Activated T-helper 1 cell treated with anti-CD3 and anti-CD28 coated beads, Interleukin-12 subunit alpha, Interleukin-12 subunit beta, Interleukin-2, Interleukin-4 antibody, amounts not matched to agents 30 ng/mL and 10 ng/mL and 1 ng/mL, durations not matched to agents 14 hours and 24 hours and 36 hours (primary cell): ENCODE results near the gene NBPF3. TPM values are rescaled to one million over a fixed set of nuclear protein-coding genes. Genes with fewer than 3 reads are reported as not detected.

Experiments
- DNase-seq: peaks from one replicate; pipeline ENCODE4 v3.0.0; 2021; ENCODE audit warnings: low spot score
- H3K27ac Mint-ChIP-seq: one replicate; pipeline ENCODE4 v1.8.0; 2021; ENCODE audit warnings: mild to moderate bottlenecking, mixed read lengths
- H3K27me3 Mint-ChIP-seq: one replicate; pipeline ENCODE4 v1.8.0; 2022; ENCODE audit warnings: mild to moderate bottlenecking, moderate library complexity, mixed read lengths; ENCODE audit not compliant: insufficient read depth
- H3K36me3 Mint-ChIP-seq: one replicate; pipeline ENCODE4 v1.8.0; 2021; ENCODE audit warnings: low read depth, mixed read lengths
- H3K4me1 Mint-ChIP-seq: one replicate; pipeline ENCODE4 v1.8.0; 2021; ENCODE audit warnings: low read depth, mixed read lengths
- H3K4me3 Mint-ChIP-seq: one replicate; pipeline ENCODE4 v1.8.0; 2021; ENCODE audit warnings: mild to moderate bottlenecking, moderate library complexity, mixed read lengths
- H3K9me3 Mint-ChIP-seq: one replicate; pipeline ENCODE4 v1.8.0; 2021; ENCODE audit warnings: mixed read lengths
- intact Hi-C: fragments of 100-400 bp; cut with micrococcal nuclease; formaldehyde crosslinking; loops from one replicate; pipeline ENCODE4 v1.15.1; 2024
- total RNA-seq: library from RNA; stranded (reverse); gene quantifications from 2 replicates; pipeline ENCODE4 v1.2.3, GENCODE V29; 2022

NBPF3 gene
- total RNA-seq, 1 donor from 2014 or later: 3.4 TPM

DNA sequence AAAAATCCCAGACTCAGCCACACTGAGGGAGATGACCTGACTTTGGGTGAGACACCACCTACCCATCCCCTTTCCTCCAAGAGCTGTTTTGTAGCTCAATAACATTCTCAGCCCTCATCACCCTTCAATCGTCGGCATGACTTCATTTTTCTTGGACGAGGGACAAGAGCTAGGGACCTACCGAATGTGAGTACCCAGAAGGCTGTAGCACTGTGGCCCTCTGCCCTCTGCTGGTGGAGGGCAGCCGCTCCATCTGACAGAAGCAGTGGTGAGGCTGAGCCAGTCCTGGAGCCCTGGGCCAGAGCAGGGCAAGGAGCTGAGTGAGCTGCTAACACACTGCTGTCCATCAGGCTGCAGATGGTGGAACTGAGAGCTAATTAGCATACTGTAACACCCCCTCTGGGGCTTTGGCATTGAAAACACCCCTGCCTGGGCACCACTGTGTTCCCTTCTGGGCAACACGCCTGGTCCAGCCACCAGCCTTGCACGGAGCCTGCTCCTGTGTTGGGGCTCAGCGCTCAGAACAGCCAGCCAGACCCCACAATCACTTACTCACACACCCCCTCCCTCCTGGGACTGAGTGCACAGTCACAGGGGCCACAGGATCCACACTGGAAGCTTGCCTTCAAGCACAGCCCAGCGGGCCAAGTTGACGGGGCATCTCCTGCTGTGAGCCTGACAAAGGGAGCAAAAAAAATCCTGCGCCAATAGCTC is 51.0 kb downstream of the NBPF3 start:
- Mint-ChIP-seq H3K4me3 (no peak overlapping the region), H3K27me3 (peaks cover 4% of the 10 kb centered on the region), H3K4me1 (no peaks in the 10 kb centered on the region), H3K27ac (no peak overlapping the region), H3K9me3 (no peaks in the 10 kb centered on the region), H3K36me3 (no peaks in the 10 kb centered on the region)
- DNase-seq: no peak
- intact Hi-C loops: loop anchor here (2.0 kb wide), 1 partner anchor 120 kb away; no protein-coding TSS in a partner anchor

DNA sequence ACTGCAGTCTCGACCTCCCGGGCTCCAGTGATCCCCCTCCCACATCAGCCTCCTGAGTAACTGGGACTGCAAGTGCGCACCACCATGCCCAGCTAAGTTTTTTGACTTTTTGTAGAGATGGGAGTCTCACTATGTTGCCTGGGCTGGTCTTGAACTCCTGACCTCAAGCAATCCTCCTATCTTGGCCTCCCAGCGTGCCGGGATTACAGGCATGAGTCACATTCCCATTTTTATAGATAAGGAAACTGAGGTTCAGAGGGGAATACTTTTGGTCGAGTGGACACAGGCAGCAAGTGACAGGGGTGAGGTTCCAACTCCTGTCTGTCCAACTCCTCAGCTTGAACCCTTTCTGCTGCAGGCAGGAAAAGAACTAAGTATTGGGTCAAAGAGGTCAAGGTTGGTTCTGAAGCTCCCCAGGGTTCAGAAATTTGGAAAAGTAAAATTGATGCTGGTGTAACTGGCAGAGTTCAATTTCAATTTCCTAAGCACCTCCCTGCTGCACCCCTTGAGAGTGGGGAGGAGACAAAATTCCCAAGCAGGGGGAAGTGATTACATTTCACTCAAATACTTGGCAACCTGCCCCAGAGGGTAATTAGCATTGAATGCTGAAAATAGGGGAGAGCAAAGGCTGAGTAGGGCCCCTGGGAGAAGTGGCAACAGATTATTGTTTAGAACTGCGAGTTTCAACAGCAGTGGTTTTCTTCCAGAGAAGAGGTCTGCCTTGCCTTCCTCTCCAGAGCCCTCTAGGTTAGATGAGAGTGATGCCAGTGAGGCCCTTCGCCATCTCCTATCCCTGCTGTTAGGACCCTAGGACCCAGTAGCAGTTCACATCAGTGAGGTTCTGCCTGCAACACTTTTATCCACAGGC is 51.8 kb downstream of the NBPF3 start:
- no peak for DNase-seq
- Mint-ChIP-seq H3K36me3 (no peaks in the 10 kb centered on the region), H3K27me3 (peaks cover 4% of the 10 kb centered on the region), H3K27ac (no peak overlapping the region), H3K4me1 (no peaks in the 10 kb centered on the region), H3K9me3 (no peaks in the 10 kb centered on the region), H3K4me3 (no peak overlapping the region)
- intact Hi-C loops: loop anchor here (2.0 kb wide), 1 partner anchor 121 kb away; no protein-coding TSS in a partner anchor

DNA sequence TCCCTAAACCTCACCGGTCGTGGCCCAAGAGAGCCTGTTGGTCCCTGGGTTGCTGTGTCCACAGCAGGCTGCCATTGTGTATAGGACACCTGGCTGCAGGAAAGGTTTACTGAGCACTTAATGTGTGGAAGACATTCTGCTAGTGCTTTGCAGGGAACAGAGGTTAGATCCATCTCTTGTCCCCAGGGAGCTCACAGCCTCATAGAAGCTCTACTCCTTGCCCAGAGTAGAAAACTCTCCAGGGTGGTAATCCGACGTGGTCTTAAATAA is 52.4 kb downstream of the NBPF3 start:
- Mint-ChIP-seq H3K36me3 (no peaks in the 10 kb centered on the region), H3K4me1 (no peaks in the 10 kb centered on the region), H3K4me3 (no peak overlapping the region), H3K9me3 (no peaks in the 10 kb centered on the region), H3K27ac (no peak overlapping the region), H3K27me3 (peaks cover 4% of the 10 kb centered on the region)
- intact Hi-C loops: no loop called here
- DNase-seq: no peak

DNA sequence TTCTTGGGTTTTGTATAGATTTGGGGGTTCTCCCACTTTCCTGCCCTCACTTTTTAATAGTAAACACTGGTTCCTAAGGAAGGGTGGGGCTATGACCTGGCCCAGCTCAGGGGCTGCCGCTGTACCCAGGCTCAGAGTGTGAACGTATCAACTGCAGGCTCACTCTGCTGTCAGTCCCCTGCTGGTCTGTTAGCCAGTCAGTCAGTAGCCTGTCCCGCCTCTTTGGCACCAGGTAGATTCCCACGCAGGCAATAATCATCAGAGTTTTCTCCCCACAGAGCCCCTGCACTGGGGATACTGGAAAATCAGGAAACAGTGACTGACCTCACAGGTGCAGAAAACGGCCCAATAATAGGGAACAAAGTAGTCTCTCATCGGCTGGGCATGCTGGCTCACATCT is 54.3 kb downstream of the NBPF3 start:
- Mint-ChIP-seq H3K27me3 (peaks cover 8% of the 10 kb centered on the region), H3K4me3 (no peak overlapping the region), H3K27ac (no peak overlapping the region), H3K4me1 (no peaks in the 10 kb centered on the region), H3K36me3 (no peaks in the 10 kb centered on the region), H3K9me3 (no peaks in the 10 kb centered on the region)
- DNase-seq: no peak
- intact Hi-C loops: no loop called here

DNA sequence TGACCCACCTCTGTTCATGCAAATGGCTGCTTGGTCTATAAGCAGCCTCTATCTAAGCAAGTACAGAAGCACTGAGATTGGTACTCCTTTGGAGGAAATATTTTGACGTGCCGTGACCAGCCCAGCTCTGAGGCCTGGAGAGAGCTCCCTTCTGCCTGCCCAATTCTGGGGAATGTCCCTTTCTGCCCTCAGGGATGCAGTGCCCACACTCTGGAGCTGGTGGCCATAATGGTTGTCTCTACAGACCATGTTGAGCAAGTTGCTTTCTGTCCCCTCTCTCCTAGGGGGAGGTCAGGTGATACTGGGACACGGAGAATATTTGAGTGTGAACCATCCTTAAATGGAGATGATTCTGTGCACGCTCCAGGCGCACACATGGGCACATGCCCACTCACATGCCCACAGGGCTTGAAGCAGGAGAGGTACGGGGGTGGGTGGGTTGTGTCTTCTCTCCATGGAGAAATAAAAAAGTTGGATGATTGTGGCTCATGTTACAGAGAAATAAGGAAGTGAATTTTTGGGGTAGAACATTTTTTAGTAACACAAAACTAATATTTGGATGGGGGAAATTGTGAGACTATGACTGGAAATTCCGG is 55.4 kb downstream of the NBPF3 start:
- no peak for DNase-seq
- no peaks in the 10 kb centered on the region for H3K9me3 Mint-ChIP-seq
- no peaks in the 10 kb centered on the region for H3K36me3 Mint-ChIP-seq
- H3K27me3 Mint-ChIP-seq: peaks cover 13% of the 10 kb centered on the region
- no peak overlapping the region for H3K4me3 Mint-ChIP-seq
- intact Hi-C loops: no loop called here
- no peak overlapping the region for H3K27ac Mint-ChIP-seq
- H3K4me1 Mint-ChIP-seq: no peaks in the 10 kb centered on the region

DNA sequence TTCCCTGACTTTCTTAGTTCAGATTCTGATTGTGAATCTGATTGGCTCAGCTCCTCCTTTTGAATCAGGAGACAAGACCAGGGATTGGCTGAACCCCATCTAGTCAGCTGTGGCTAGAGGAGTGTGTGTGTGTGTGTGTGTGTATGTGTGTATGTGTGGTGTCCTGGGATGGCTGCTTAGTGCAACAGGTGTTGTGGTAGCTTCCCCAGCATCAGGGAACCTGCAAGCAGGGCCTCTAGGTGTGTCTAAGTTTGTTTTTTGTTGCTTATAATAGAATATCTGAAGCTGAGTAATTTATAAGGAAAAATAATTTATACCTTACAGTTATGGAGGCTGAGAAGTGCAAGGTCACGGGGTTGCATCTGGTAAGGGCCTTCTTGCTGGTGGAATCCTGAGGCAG is 56.1 kb downstream of the NBPF3 start:
- no peak for DNase-seq
- H3K4me3 Mint-ChIP-seq: no peak overlapping the region
- H3K4me1 Mint-ChIP-seq: no peaks in the 10 kb centered on the region
- intact Hi-C loops: no loop called here
- peaks cover 17% of the 10 kb centered on the region for H3K27me3 Mint-ChIP-seq
- H3K9me3 Mint-ChIP-seq: no peaks in the 10 kb centered on the region
- no peaks in the 10 kb centered on the region for H3K36me3 Mint-ChIP-seq
- no peak overlapping the region for H3K27ac Mint-ChIP-seq

DNA sequence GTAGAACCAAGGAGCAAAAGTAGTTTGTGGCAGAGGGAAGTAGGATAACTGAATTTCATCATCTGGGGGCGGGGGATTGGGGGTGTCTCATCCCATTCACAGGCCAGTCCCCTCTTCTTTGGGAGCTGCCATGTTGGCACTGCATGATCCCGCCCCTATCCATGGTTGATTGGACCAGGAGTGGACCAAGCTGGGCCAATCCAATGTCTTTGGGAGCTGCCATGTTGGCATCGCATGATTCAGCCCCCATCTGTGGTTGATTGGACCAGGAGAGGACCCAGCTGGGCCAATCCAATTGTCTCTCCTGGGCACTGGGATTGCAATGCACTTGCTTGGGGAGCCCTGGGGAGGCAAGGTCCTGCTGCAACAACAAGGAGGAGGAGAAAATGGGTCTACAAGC is 56.9 kb downstream of the NBPF3 start:
- no peaks in the 10 kb centered on the region for H3K4me1 Mint-ChIP-seq
- peaks cover 17% of the 10 kb centered on the region for H3K27me3 Mint-ChIP-seq
- H3K9me3 Mint-ChIP-seq: no peaks in the 10 kb centered on the region
- no peaks in the 10 kb centered on the region for H3K36me3 Mint-ChIP-seq
- no peak overlapping the region for H3K27ac Mint-ChIP-seq
- intact Hi-C loops: no loop called here
- H3K4me3 Mint-ChIP-seq: no peak overlapping the region
- DNase-seq: no peak

DNA sequence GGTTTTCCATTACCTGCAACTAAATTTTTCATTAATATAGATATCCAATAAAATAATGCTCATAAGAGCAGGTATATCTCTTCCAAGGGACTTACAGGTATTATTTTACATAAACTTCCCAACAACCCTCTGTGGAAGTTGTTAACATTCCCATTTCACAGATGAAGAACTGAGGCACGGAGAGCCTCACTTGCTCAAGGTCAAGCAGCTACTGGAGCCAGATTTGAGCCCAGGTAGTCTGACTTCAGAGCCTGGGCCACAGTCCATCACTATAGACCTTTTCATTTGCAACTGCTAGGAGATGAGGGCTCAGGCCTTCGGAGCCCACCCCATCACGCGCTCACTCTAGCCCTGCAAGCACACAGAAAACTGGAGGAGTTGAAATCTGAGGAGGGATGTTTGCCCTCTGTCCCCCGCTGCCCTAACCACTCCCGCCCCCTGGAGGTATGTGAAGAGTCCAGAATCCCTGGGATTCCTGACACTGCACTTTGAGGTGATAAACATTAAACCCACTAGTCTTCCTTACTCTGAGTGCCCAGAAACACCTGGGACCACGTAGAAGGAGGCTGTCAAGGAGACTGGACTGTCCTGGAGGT is 57.6 kb downstream of the NBPF3 start:
- no peak for DNase-seq
- Mint-ChIP-seq H3K36me3 (no peaks in the 10 kb centered on the region), H3K4me1 (no peaks in the 10 kb centered on the region), H3K27me3 (peaks cover 17% of the 10 kb centered on the region), H3K9me3 (no peaks in the 10 kb centered on the region), H3K4me3 (no peak overlapping the region), H3K27ac (no peak overlapping the region)
- intact Hi-C loops: no loop called here

DNA sequence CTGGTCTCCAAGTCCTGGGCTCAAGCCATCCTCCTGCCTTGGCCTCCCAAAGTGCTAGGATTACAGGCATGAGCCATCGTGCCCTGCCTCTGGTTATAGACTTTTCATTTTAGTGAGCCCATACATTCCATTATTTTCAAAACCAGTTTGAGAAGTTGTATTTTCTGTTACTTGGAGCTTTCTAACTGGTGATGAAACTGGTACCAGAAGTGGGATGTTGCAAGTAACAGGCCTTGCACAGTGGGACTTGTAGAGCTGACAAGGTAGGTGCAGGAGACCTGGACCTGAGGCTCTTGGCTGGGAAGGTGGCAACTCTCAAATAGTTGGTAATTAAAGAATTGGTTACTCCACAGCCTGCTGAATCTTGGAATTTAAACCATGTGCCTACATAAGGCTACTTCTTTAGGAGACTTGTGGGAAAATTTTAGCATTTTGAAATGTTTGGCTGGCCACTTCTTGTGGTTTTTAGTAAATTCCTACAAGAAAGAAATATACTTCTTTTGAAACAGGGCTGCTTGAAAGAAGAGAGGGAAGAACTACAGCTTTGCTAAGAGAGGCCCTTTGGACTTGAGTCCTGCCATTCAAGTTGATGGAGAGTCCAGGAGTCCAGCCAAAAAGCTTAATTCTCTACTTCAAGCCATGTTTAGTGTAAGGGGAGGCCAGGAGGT is 59.5 kb downstream of the NBPF3 start:
- H3K4me3 Mint-ChIP-seq: no peak overlapping the region
- intact Hi-C loops: no loop called here
- H3K27ac Mint-ChIP-seq: no peak overlapping the region
- H3K36me3 Mint-ChIP-seq: no peaks in the 10 kb centered on the region
- DNase-seq: no peak
- peaks cover 17% of the 10 kb centered on the region for H3K27me3 Mint-ChIP-seq
- H3K4me1 Mint-ChIP-seq: no peaks in the 10 kb centered on the region
- H3K9me3 Mint-ChIP-seq: no peaks in the 10 kb centered on the region

DNA sequence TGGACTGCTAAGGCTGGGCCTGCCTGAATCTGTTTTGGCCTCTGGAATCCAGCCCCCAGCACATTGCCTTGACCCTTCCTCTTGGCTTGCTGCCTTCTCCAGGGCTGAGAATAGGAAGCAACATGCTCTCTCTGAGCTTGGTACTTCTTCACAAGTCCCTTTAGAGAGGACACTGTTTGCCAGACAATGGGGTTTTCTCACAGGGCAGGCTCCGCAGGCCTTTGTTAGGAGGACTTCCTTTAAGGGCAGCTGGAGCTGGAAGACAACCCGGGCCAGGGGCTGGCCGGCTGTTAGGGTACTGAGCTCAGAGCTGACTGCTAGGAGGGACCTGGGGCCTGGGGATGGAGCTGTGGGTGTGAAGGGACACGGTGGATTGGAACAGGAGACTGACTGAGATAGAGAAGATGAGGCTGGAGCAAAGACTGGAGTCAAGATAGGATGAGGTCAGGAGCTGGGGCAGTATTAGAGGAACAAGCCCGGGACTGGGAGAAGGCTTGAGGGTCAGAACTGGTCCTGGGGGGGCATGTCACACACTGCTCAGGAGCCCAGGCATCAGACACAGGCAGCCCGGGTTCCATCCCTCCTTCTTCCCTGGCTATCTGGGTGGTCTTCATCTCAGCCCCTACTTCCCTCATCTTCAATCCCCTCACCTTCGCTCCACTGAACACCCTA is 63.9 kb downstream of the NBPF3 start:
- Mint-ChIP-seq H3K4me3 (no peak overlapping the region), H3K27me3 (peaks cover 34% of the 10 kb centered on the region), H3K9me3 (no peaks in the 10 kb centered on the region), H3K36me3 (no peaks in the 10 kb centered on the region), H3K4me1 (peaks cover 3% of the 10 kb centered on the region), H3K27ac (no peak overlapping the region)
- no peak for DNase-seq
- intact Hi-C loops: no loop called here

DNA sequence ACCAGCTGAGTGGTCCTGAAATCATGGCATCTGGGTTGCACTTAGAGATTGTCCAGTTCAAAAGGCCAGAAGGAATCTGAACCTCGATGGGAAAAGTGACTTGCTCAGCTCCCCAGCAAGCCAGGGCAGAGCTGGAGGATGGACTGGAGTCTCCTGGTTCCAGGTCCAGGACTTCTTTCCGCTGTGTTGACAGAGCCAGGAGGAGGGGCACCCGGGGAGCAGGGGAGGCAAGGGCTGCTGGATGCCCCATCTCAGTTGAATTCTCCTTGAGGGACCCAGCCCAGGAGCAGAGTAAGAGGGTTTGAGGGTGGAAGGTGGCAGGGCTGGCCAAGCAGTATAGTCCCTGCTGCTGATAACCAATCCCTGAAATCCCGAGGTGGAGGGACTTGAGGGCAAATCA is 66.9 kb downstream of the NBPF3 start:
- H3K9me3 Mint-ChIP-seq: no peaks in the 10 kb centered on the region
- H3K27ac Mint-ChIP-seq: no peak overlapping the region
- H3K4me1 Mint-ChIP-seq: peaks cover 6% of the 10 kb centered on the region
- no peaks in the 10 kb centered on the region for H3K36me3 Mint-ChIP-seq
- no peak for DNase-seq
- H3K27me3 Mint-ChIP-seq: peaks cover 43% of the 10 kb centered on the region
- H3K4me3 Mint-ChIP-seq: no peak overlapping the region
- intact Hi-C loops: no loop called here

DNA sequence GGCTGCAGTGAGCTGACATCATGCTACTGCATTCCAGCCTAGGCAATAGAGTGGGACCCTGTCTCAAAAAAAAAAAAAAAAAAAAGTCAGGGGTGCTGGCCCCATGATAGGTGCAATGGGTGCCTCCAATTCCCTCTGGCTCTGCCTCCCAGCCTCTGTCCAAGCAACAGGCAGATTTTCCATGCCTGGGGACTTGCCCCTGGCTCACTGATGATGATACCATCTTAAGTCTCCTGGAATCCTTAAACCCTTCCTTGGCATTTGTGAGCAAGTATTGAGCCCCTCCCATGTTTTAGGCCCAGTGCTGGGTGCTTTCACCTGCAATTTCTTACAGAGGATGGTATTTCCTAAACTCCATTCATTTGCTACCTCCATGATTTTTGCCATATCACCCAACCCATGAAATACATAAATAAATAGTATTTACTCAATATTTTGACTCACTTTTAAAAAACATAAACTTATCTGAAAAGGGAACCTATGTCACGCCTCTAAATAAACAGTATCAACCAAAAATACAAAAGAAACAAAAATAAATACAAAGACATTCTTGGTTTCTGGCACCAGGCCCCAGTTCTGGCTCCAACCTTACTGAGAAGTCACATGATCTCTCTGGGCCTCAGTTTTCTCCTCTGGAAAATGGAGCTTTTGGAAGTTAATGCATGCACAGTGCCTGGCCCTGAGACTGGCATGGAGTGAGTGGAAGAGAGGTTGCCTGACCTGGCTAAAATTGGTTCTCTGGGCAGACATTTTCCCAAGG is 67.8 kb downstream of the NBPF3 start:
- peaks cover 6% of the 10 kb centered on the region for H3K4me1 Mint-ChIP-seq
- intact Hi-C loops: loop anchor here (2.0 kb wide), 1 partner anchor 457 kb away; no protein-coding TSS in a partner anchor
- no peaks in the 10 kb centered on the region for H3K36me3 Mint-ChIP-seq
- no peaks in the 10 kb centered on the region for H3K9me3 Mint-ChIP-seq
- no peak overlapping the region for H3K27ac Mint-ChIP-seq
- no peak overlapping the region for H3K4me3 Mint-ChIP-seq
- peaks cover 43% of the 10 kb centered on the region for H3K27me3 Mint-ChIP-seq
- no peak for DNase-seq
